Keratinocyte (primary cell): ENCODE measurements around the gene SPOCD1. TPM values are rescaled to one million over a fixed set of nuclear protein-coding genes. Genes with fewer than 3 reads are reported as not detected.

ENCODE experiments used
- DNase-seq: peaks from one replicate; pipeline ENCODE4 v3.0.0-alpha.2; 2011; ENCODE audit warnings: low read depth, missing footprints, low spot score
- FAIRE-seq: peaks from 2 replicates; lab custom pipeline; 2011; peaks lifted over from hg19 to GRCh38; lab: Jason Lieb, UNC
- H2AFZ ChIP-seq: 2 replicates; pipeline ENCODE4 v1.6.0; 2012; ENCODE audit warnings: low read length, control low read depth, inconsistent platforms; ENCODE audit not compliant: control insufficient read depth
- H3K27ac ChIP-seq: 2 replicates; pipeline ENCODE4 v1.5.1; 2011; ENCODE audit warnings: low read length; ENCODE audit not compliant: control insufficient read depth, insufficient read depth
- H3K27me3 ChIP-seq: 3 replicates; pipeline ENCODE4 v1.6.0; 2011; ENCODE audit warnings: low read length; ENCODE audit not compliant: control insufficient read depth, insufficient read depth; ENCODE audit errors: extremely low read depth
- H3K36me3 ChIP-seq, 2 experiments: 2 replicates in 1 of 2; 3 replicates in 1 of 2; pipeline ENCODE4 v1.5.1; 2011; ENCODE audit warnings: low read length in 2 of 2, mild to moderate bottlenecking in 1 of 2; ENCODE audit not compliant: control insufficient read depth in 2 of 2, insufficient read depth in 2 of 2; ENCODE audit errors: extremely low read depth in 1 of 2
- H3K4me1 ChIP-seq: 3 replicates; pipeline ENCODE4 v1.5.1; 2011; ENCODE audit warnings: low read length; ENCODE audit not compliant: control insufficient read depth, insufficient read depth; ENCODE audit errors: extremely low read depth
- H3K4me2 ChIP-seq: 3 replicates; pipeline ENCODE4 v1.6.0; 2011; ENCODE audit warnings: low read depth, low read length; ENCODE audit not compliant: control insufficient read depth, insufficient read depth; ENCODE audit errors: extremely low read depth
- H3K4me3 ChIP-seq, 3 experiments: fragments of 200-600 bp in 1 of 3; sonication (generic) in 1 of 3; 2 replicates in 2 of 3; 3 replicates in 1 of 3; pipeline ENCODE4 v1.5.1; 2011 to 2016; ENCODE audit warnings: low read length in 3 of 3, mild to moderate bottlenecking in 3 of 3, control low read depth in 2 of 3, inconsistent platforms in 1 of 3, low read depth in 1 of 3, mixed read lengths in 1 of 3, mixed run types in 1 of 3, moderate library complexity in 1 of 3; ENCODE audit not compliant: control insufficient read depth in 2 of 3, insufficient read depth in 2 of 3; ENCODE audit errors: extremely low read depth in 1 of 3
- H3K79me2 ChIP-seq: 2 replicates; pipeline ENCODE4 v1.6.0; 2012; ENCODE audit warnings: low read length; ENCODE audit not compliant: control insufficient read depth, insufficient read depth
- H3K9ac ChIP-seq: 3 replicates; pipeline ENCODE4 v1.6.0; 2011; ENCODE audit warnings: low read length; ENCODE audit not compliant: control insufficient read depth, insufficient read depth; ENCODE audit errors: extremely low read depth
- H3K9me1 ChIP-seq: 3 replicates; pipeline ENCODE4 v1.6.0; 2011; ENCODE audit warnings: low read length; ENCODE audit not compliant: control insufficient read depth, insufficient read depth; ENCODE audit errors: extremely low read depth
- H3K9me3 ChIP-seq: 2 replicates; pipeline ENCODE4 v1.5.1; 2012; ENCODE audit warnings: low read depth, low read length; ENCODE audit not compliant: control insufficient read depth
- H4K20me1 ChIP-seq: 3 replicates; pipeline ENCODE4 v1.6.0; 2011; ENCODE audit warnings: low read length; ENCODE audit not compliant: control insufficient read depth, insufficient read depth; ENCODE audit errors: extremely low read depth
- CTCF ChIP-seq, 3 experiments: IDR thresholded peaks in 1 of 3; conservative IDR thresholded peaks in 1 of 3; optimal IDR thresholded peaks in 1 of 3; 2 replicates in 2 of 3; 3 replicates in 1 of 3; pipeline versions ENCODE3 to v1.5.1; 2011; ENCODE audit warnings: low read length in 3 of 3, mild to moderate bottlenecking in 3 of 3, moderate library complexity in 2 of 3, control low read depth in 1 of 3, inconsistent platforms in 1 of 3; ENCODE audit not compliant: insufficient read depth in 2 of 3; ENCODE audit errors: extremely low read depth in 1 of 3
- EZH2 ChIP-seq: IDR thresholded peaks from one replicate; pipeline ENCODE4 v1.6.1; 2012; ENCODE audit warnings: inconsistent platforms, mild to moderate bottlenecking, low read length, moderate library complexity
- dilution Hi-C: fragments of 300-500 bp; cut with MboI; formaldehyde crosslinking; loops from one replicate; pipeline ENCODE4 v1.7.0; 2020; ENCODE audit warnings: low sequenced_read_pairs; ENCODE audit not compliant: extremely low pct_ligation_motif_present
- polyA plus RNA-seq, 5 experiments: library from polyadenylated mRNA; depleted of rRNA in 3 of 5; stranded (reverse) in 3 of 5; stranded (forward) in 1 of 5; unstranded in 1 of 5; fragments of >200 nt; gene quantifications; 1 replicate in 1 of 5; 2 replicates in 3 of 5; 3 replicates in 1 of 5; pipeline versions ENCODE4 v1.2.1 to v1.2.3, GENCODE V29; 2011 to 2012; ENCODE audit warnings: missing spikeins in 2 of 5, low read depth in 1 of 5, low replicate concordance in 1 of 5

The SPOCD1 gene
- polyA plus RNA-seq, 1 donor (not counting 4 experiments of a cell fraction or from before 2014, with no cell fraction given) = 4.7 TPM

GRCh38 chr1:31830065-31830464 is 14.2 kb upstream of the SPOCD1 start:
- dilution Hi-C loops = no loop called here
- no peaks in the 10 kb centered on the region for H3K9me3 ChIP-seq
- H3K79me2 ChIP-seq = no peaks in the 10 kb centered on the region
- H2AFZ ChIP-seq = no peak overlapping the region
- no peak for FAIRE-seq
- no peak overlapping the region for H3K27ac ChIP-seq
- no peak overlapping the region for H3K4me2 ChIP-seq
- no peaks in the 10 kb centered on the region for H3K9me1 ChIP-seq
- H3K4me1 ChIP-seq = no peaks in the 10 kb centered on the region
- H3K27me3 ChIP-seq = no peaks in the 10 kb centered on the region
- H4K20me1 ChIP-seq = no peaks in the 10 kb centered on the region
- H3K9ac ChIP-seq = no peak overlapping the region
- no peaks in the 10 kb centered on the region for H3K36me3 ChIP-seq
- no peak overlapping the region for H3K4me3 ChIP-seq
- DNase-seq = no peak
- TF ChIP-seq EZH2 (no peak), CTCF (optimal IDR thresholded peaks at IDR 0.05 in 1 of 3, IDR thresholded peaks at IDR 0.05 in 1 of 3, conservative IDR thresholded peaks at IDR 0.05 in 1 of 3; ENCODE audit: extremely low read depth in 1 of 3, insufficient read depth in 2 of 3, low read length in 3 of 3) (no peak)

GRCh38 chr1:31828926-31829690 is 13.3 kb upstream of the SPOCD1 start:
- H3K9ac ChIP-seq = no peak overlapping the region
- H3K27ac ChIP-seq = no peak overlapping the region
- no peak overlapping the region for H3K4me2 ChIP-seq
- H4K20me1 ChIP-seq = no peaks in the 10 kb centered on the region
- no peak overlapping the region for H2AFZ ChIP-seq
- H3K9me1 ChIP-seq = no peaks in the 10 kb centered on the region
- H3K9me3 ChIP-seq = no peaks in the 10 kb centered on the region
- H3K4me1 ChIP-seq = no peaks in the 10 kb centered on the region
- H3K36me3 ChIP-seq = no peaks in the 10 kb centered on the region
- H3K27me3 ChIP-seq = no peaks in the 10 kb centered on the region
- no peaks in the 10 kb centered on the region for H3K79me2 ChIP-seq
- no peak for TF ChIP-seq CTCF (optimal IDR thresholded peaks at IDR 0.05 in 1 of 3, IDR thresholded peaks at IDR 0.05 in 1 of 3, conservative IDR thresholded peaks at IDR 0.05 in 1 of 3; ENCODE audit: extremely low read depth in 1 of 3, insufficient read depth in 2 of 3, low read length in 3 of 3)
- no peak for TF ChIP-seq EZH2
- no peak overlapping the region for H3K4me3 ChIP-seq
- DNase-seq (no peak), FAIRE-seq (no peak)
- dilution Hi-C loops = no loop called here
